ENCODE data around the gene NRN1L. TPM values are rescaled to one million over a fixed set of nuclear protein-coding genes. Genes with fewer than 3 reads are reported as not detected.
A peak's percentile ranks its signal among the peaks of the same experiment; 100 is the strongest.
"Not testable (repeated sequence)": the region's sequence is repeated elsewhere in the genome, so short reads cannot be mapped to it uniquely, and the experiment has no call there.

The NRN1L gene
- total RNA-seq, 2 experiments from 2014 or later: 0.45 to 0.99 TPM

- peaks cover 49% of the 10 kb centered on the region for H3K4me1 Mint-ChIP-seq
- CTCF ChIA-PET: interaction anchor here (1.1 to 4.5 kb wide), 5 partner anchors 13 to 174 kb away, joined by 3 to 38 read pairs (median 5); no protein-coding TSS in a partner anchor
- H3K4me3 Mint-ChIP-seq: peak within 1 kb of the TSS; percentile 79
- DNase-seq (peak; percentile 47), ATAC-seq (peak; percentile 50)
- peaks cover 12% of the 10 kb centered on the region for H3K36me3 Mint-ChIP-seq
- H3K27me3 Mint-ChIP-seq: no peaks in the 10 kb centered on the region
- H3K27ac Mint-ChIP-seq: peak within 1 kb of the TSS; percentile 91
- no peaks in the 10 kb centered on the region for H3K9me3 Mint-ChIP-seq (ENCODE audit: low read depth)
These were observed 37.4 kb upstream of the NRN1L start, which contains the start of gene CENPT for GRCh38 chr16:67847064-67847861. TSS of gene CENPT (minus strand) at chr16:67847693. CDS start at chr16:67833859, 13,834 bp downstream.

- Mint-ChIP-seq H3K4me3 (peak overlapping the region; percentile 79), H3K27me3 (no peaks in the 10 kb centered on the region), H3K36me3 (peaks cover 12% of the 10 kb centered on the region), H3K27ac (peak overlapping the region; percentile 88), H3K4me1 (peaks cover 48% of the 10 kb centered on the region), H3K9me3 (ENCODE audit: low read depth) (no peaks in the 10 kb centered on the region)
- CTCF ChIA-PET: interaction anchor here (1.2 to 1.3 kb wide), 3 partner anchors 17 to 175 kb away, joined by 3 to 7 read pairs (median 4); no protein-coding TSS in a partner anchor
- no peak for ATAC-seq
- DNase-seq: no peak
These were observed 36.6 kb upstream of the NRN1L start for GRCh38 chr16:67848118-67848517.

- CTCF ChIA-PET: interaction anchor here (1.2 to 2.7 kb wide), 2 partner anchors 11 to 37 kb away, joined by 3 to 9 read pairs; no protein-coding TSS in a partner anchor
- Mint-ChIP-seq H3K4me1 (peaks cover 22% of the 10 kb centered on the region), H3K27ac (no peak overlapping the region), H3K4me3 (no peak overlapping the region), H3K27me3 (no peaks in the 10 kb centered on the region), H3K36me3 (peaks cover 14% of the 10 kb centered on the region), H3K9me3 (ENCODE audit: low read depth) (no peaks in the 10 kb centered on the region)
- ATAC-seq (no peak), DNase-seq (no peak)
These were observed 31.0 kb upstream of the NRN1L start for GRCh38 chr16:67853670-67854069.

GRCh38 chr16:67855789-67856188, 28.9 kb upstream of the NRN1L start:
- Mint-ChIP-seq H3K9me3 (ENCODE audit: low read depth) (no peaks in the 10 kb centered on the region), H3K4me3 (no peak overlapping the region), H3K27ac (no peak overlapping the region), H3K4me1 (peaks cover 16% of the 10 kb centered on the region), H3K27me3 (no peaks in the 10 kb centered on the region), H3K36me3 (peaks cover 11% of the 10 kb centered on the region)
- DNase-seq (no peak), ATAC-seq (no peak)
- CTCF ChIA-PET: interaction anchor here (0.7 to 2.7 kb wide), 3 partner anchors 28 to 408 kb away, joined by 3 to 9 read pairs (median 3); partner anchors contain the start of gene SLC7A6

- peak overlapping the region; percentile 49 for H3K27ac Mint-ChIP-seq
- CTCF ChIA-PET: interaction anchor here (0.8 kb wide), 1 partner anchor 113 kb away, joined by 3 read pairs; no protein-coding TSS in a partner anchor
- peaks cover 12% of the 10 kb centered on the region for H3K36me3 Mint-ChIP-seq
- no peaks in the 10 kb centered on the region for H3K27me3 Mint-ChIP-seq
- no peaks in the 10 kb centered on the region for H3K9me3 Mint-ChIP-seq (ENCODE audit: low read depth)
- ATAC-seq: no peak
- no peak overlapping the region for H3K4me3 Mint-ChIP-seq
- peaks cover 17% of the 10 kb centered on the region for H3K4me1 Mint-ChIP-seq
- DNase-seq: no peak
These were observed 27.6 kb upstream of the NRN1L start for GRCh38 chr16:67856927-67857546.

DNA sequence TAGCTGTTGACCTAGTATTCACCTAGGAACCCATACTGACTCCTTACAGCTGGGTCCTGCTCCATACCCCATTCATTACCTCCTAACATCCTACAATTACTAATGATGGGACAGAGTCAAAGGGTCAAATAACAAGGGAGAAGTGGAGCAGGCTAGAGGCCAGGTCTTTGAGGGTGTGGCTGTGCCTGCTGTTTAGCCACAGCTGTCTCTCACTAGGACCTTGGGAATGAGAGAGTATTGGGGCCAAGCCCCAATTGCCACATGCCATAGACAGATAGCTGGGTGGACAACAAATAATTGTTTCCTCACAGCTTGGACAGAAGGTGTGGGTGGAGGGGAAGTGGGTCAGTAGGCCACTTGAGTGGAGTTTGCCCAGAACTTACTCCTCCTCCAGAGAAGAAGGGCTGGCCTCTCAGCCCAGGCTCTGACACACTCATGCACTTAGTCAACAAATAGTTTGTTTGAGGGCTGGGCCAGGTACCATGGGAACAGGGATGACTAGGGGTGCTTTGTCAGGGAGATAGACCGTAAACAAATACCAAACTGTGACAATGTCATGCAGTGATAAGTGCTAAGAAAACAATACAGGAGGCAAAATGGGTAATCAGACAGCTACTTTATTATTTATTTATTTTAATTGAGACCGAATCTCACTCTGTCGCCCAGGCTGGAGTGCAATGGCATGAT, 27.0 kb upstream of the NRN1L start:
- Mint-ChIP-seq H3K9me3 (ENCODE audit: low read depth) (no peaks in the 10 kb centered on the region), H3K4me3 (no peak overlapping the region), H3K36me3 (peaks cover 12% of the 10 kb centered on the region), H3K27ac (peak overlapping the region; percentile 49), H3K4me1 (peaks cover 17% of the 10 kb centered on the region), H3K27me3 (no peaks in the 10 kb centered on the region)
- DNase-seq: no peak
- CTCF ChIA-PET: interaction anchor here (0.8 to 3.6 kb wide), 3 partner anchors 9 to 113 kb away, joined by 3 to 14 read pairs (median 3); no protein-coding TSS in a partner anchor
- ATAC-seq: peak; percentile 67

DNA sequence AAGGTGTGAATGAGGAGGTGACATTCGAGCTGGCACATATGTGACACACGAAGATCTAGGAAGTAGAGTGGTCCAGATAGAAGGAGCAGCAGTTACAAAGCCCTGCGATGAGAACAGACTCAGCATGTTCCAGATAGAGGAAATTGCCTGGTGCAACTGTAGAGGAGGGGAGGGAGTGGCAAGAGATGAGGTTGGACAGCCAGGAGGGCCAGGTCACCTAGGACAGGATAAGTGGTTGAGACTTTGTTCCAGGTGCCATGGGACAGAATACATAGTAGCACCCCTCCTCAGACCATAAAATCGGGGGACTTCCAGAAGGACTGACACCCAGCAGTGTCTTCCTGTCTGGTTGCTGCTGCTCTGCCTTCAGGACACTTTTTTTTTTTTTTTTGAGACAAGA, 26.2 kb upstream of the NRN1L start:
- Mint-ChIP-seq H3K9me3 (ENCODE audit: low read depth) (no peaks in the 10 kb centered on the region), H3K27ac (peak overlapping the region; percentile 66), H3K4me3 (no peak overlapping the region), H3K36me3 (peaks cover 12% of the 10 kb centered on the region), H3K27me3 (no peaks in the 10 kb centered on the region), H3K4me1 (peaks cover 19% of the 10 kb centered on the region)
- ATAC-seq (no peak), DNase-seq (no peak)
- CTCF ChIA-PET: interaction anchor here (0.7 to 3.6 kb wide), 3 partner anchors 8 to 672 kb away, joined by 3 to 14 read pairs (median 3); no protein-coding TSS in a partner anchor

DNA sequence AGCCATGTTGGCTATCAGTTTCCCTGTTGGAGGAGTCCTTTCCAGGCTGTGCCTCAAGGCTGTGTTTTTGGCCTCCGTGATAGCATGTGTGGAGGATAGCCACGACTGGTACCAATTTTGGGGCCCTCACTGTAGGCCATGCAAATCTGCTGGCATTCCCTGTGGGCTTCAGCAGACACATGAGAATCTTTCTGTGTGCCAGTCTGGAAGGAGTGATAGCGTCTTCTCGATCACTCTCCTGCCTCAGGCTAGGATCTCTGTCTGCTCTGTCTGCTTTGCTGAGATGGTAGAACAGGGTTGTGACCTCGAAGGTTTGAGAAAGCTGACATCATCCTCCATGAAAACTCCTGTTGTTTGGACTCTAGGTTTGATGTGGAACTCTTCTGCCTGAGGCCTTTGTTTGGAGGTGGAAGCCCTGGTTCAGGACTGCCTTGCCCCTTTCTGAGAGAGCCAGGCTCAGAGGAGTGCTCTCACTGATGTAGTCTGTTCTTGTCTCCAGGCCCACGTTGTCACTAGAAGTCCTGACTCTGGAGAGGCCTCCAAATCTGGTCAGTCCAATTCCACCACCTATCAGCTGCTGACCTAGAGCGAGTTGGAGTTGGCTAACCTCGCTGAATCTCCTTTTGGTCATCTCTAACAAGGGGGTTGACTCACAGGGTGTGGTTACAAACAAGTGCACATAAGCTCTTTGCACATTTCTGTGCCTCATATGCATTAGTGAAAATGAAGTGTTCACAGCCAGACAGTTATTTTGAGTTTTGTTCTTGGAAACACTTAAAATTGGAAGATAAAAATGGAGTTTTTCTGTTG, 23.9 kb upstream of the NRN1L start:
- Mint-ChIP-seq H3K36me3 (peaks cover 13% of the 10 kb centered on the region), H3K27ac (no peak overlapping the region), H3K4me1 (peaks cover 15% of the 10 kb centered on the region), H3K9me3 (ENCODE audit: low read depth) (no peaks in the 10 kb centered on the region), H3K4me3 (no peak overlapping the region), H3K27me3 (no peaks in the 10 kb centered on the region)
- CTCF ChIA-PET: interaction anchor here (1.4 to 7.6 kb wide), 3 partner anchors 13 to 45 kb away, joined by 3 to 71 read pairs (median 14); no protein-coding TSS in a partner anchor
- no peak for DNase-seq
- no peak for ATAC-seq

- no peak overlapping the region for H3K4me3 Mint-ChIP-seq
- H3K27ac Mint-ChIP-seq: no peak overlapping the region
- peaks cover 16% of the 10 kb centered on the region for H3K36me3 Mint-ChIP-seq
- ATAC-seq (no peak), DNase-seq (no peak)
- no peaks in the 10 kb centered on the region for H3K9me3 Mint-ChIP-seq (ENCODE audit: low read depth)
- peaks cover 14% of the 10 kb centered on the region for H3K4me1 Mint-ChIP-seq
- no peaks in the 10 kb centered on the region for H3K27me3 Mint-ChIP-seq
- CTCF ChIA-PET: interaction anchor here (0.6 to 7.6 kb wide), 3 partner anchors 22 to 160 kb away, joined by 3 to 71 read pairs (median 7); no protein-coding TSS in a partner anchor
These were observed 22.8 kb upstream of the NRN1L start for GRCh38 chr16:67861877-67862276.

- peaks cover 8% of the 10 kb centered on the region for H3K4me1 Mint-ChIP-seq
- H3K27me3 Mint-ChIP-seq: no peaks in the 10 kb centered on the region
- no peaks in the 10 kb centered on the region for H3K9me3 Mint-ChIP-seq (ENCODE audit: low read depth)
- DNase-seq (no peak), ATAC-seq (no peak)
- CTCF ChIA-PET: interaction anchor here (1.3 to 7.6 kb wide), 5 partner anchors 9 to 190 kb away, joined by 3 to 71 read pairs (median 4); no protein-coding TSS in a partner anchor
- H3K4me3 Mint-ChIP-seq: no peak overlapping the region
- peaks cover 19% of the 10 kb centered on the region for H3K36me3 Mint-ChIP-seq
- peak overlapping the region; percentile 46 for H3K27ac Mint-ChIP-seq
These were observed 21.8 kb upstream of the NRN1L start for GRCh38 chr16:67862623-67863583.

GRCh38 chr16:67864044-67864443, 20.6 kb upstream of the NRN1L start:
- H3K27me3 Mint-ChIP-seq; ATAC-seq; H3K4me3 Mint-ChIP-seq; H3K27ac Mint-ChIP-seq; H3K9me3 Mint-ChIP-seq (ENCODE audit: low read depth); H3K4me1 Mint-ChIP-seq; DNase-seq: not testable (repeated sequence)
- CTCF ChIA-PET: interaction anchor here (1.0 to 7.6 kb wide), 4 partner anchors 22 to 191 kb away, joined by 3 to 71 read pairs (median 4); no protein-coding TSS in a partner anchor
- H3K36me3 Mint-ChIP-seq: peaks cover 18% of the 10 kb centered on the region
